KMS-11 (cell line): ENCODE data around the gene KLHL6.

Experiments used
- H2AFZ ChIP-seq: fragments of 200-600 bp; sonication (generic); 2 replicates; pipeline ENCODE4 v1.6.1; 2016; ENCODE audit warnings: antibody characterized with exemption, mixed run types, low read depth
- H3K27ac ChIP-seq: fragments of 200-600 bp; sonication (generic); 2 replicates; pipeline ENCODE4 v1.6.1; 2016; ENCODE audit warnings: mild to moderate bottlenecking, mixed run types
- H3K27me3 ChIP-seq: fragments of 200-600 bp; sonication (generic); 2 replicates; pipeline ENCODE4 v1.6.1; 2017; ENCODE audit warnings: mild to moderate bottlenecking, low read depth, mixed run types, moderate library complexity; ENCODE audit not compliant: insufficient read depth
- H3K36me3 ChIP-seq: fragments of 200-600 bp; sonication (generic); 2 replicates; pipeline ENCODE4 v1.6.1; 2017; ENCODE audit warnings: mild to moderate bottlenecking, mixed run types; ENCODE audit not compliant: insufficient read depth
- H3K4me1 ChIP-seq: fragments of 200-600 bp; sonication (generic); 2 replicates; pipeline ENCODE4 v1.6.1; 2016; ENCODE audit warnings: mild to moderate bottlenecking, low read depth, mixed run types; ENCODE audit not compliant: poor library complexity, severe bottlenecking
- H3K4me2 ChIP-seq: fragments of 200-600 bp; sonication (generic); 2 replicates; pipeline ENCODE4 v1.7.0; 2016; ENCODE audit warnings: mild to moderate bottlenecking, mixed run types
- H3K4me3 ChIP-seq: fragments of 200-600 bp; sonication (generic); IDR thresholded peaks from 2 replicates; pipeline ENCODE4 v1.6.1; 2017; ENCODE audit warnings: low read depth, low read length, mixed read lengths; ENCODE audit not compliant: insufficient read depth
- H3K79me2 ChIP-seq: fragments of 200-600 bp; sonication (generic); 2 replicates; pipeline ENCODE4 v1.6.1; 2016; ENCODE audit warnings: low read depth, mixed run types; ENCODE audit not compliant: insufficient read depth
- H3K9ac ChIP-seq: fragments of 200-600 bp; sonication (generic); 2 replicates; pipeline ENCODE4 v1.6.1; 2016; ENCODE audit warnings: mild to moderate bottlenecking, mixed run types
- H4K20me1 ChIP-seq: fragments of 200-600 bp; sonication (generic); 2 replicates; pipeline ENCODE4 v1.6.1; 2016; ENCODE audit warnings: mild to moderate bottlenecking, mixed run types; ENCODE audit not compliant: insufficient read depth
- CTCF ChIP-seq: fragments of 200-600 bp; sonication (generic); conservative IDR thresholded peaks from 2 replicates; pipeline ENCODE4 v1.6.1; 2017; ENCODE audit warnings: low read depth, mild to moderate bottlenecking, antibody characterized with exemption, low read length, moderate library complexity, mixed read lengths

The KLHL6 gene

GRCh38 chr3:183581496-183582155 lies 26.1 kb upstream of the KLHL6 start:
- no peaks in the 10 kb centered on the region for H4K20me1 ChIP-seq
- H3K36me3 ChIP-seq, result no peaks in the 10 kb centered on the region
- no peak overlapping the region for H3K4me3 ChIP-seq
- H2AFZ ChIP-seq, result no peak overlapping the region
- H3K27me3 ChIP-seq, result no peaks in the 10 kb centered on the region
- H3K79me2 ChIP-seq, result no peaks in the 10 kb centered on the region
- no peak for TF ChIP-seq CTCF
- no peak overlapping the region for H3K4me2 ChIP-seq
- no peak overlapping the region for H3K27ac ChIP-seq
- no peaks in the 10 kb centered on the region for H3K4me1 ChIP-seq
- no peak overlapping the region for H3K9ac ChIP-seq

DNA sequence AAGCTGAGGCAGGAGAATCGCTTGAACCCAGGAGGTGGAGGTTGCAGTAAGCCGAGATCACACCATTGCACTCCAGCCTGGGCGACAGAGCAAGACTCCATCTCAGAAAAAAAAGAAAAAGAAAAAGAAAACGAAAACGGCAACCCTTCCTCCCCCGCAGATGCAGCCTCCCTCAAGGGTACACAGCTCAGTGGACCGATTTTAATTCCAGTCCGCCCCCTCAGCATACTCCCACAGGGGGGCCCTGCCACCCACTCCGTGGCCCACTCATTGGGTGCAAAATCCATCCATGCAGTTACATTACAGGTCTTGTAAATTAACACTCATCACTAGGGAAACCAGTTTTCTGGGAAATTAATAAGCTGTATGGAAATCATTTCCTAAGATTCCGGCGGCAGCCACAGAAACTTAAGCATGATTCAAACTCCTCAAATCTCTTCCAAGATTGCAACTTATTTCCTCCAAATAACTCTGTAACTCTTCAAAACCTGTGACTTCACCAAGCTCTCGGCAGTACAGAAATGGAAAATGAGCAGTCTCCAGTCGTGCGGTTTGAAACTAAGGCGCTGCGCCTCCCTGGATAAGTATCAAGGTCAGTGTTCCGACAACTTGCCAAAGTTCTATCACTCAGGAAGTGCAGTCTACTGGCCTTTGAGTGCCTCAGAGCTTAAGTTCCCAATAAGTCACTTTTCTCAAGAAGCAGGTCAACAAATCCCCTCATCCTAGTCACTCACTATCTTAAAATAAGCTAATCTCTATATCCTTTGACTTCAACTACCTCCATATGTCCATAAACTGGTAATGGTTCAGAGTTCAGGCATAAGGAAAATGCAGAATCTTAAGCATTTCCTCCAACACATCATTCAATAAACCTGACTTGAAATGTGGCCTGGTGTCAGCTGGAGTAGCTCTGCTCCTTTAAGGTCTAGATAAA lies 24.7 kb upstream of the KLHL6 start:
- Histone ChIP-seq H3K4me1 (no peaks in the 10 kb centered on the region), H4K20me1 (no peaks in the 10 kb centered on the region), H3K36me3 (no peaks in the 10 kb centered on the region), H3K4me3 (no peak overlapping the region), H2AFZ (no peak overlapping the region), H3K79me2 (no peaks in the 10 kb centered on the region), H3K9ac (no peak overlapping the region), H3K4me2 (no peak overlapping the region), H3K27ac (no peak overlapping the region), H3K27me3 (no peaks in the 10 kb centered on the region)
- TF ChIP-seq CTCF, result no peak

GRCh38 chr3:183578179-183578578 lies 22.7 kb upstream of the KLHL6 start:
- Histone ChIP-seq H3K36me3 (no peaks in the 10 kb centered on the region), H3K4me1 (no peaks in the 10 kb centered on the region), H3K4me2 (no peak overlapping the region), H2AFZ (no peak overlapping the region), H3K79me2 (no peaks in the 10 kb centered on the region), H3K27ac (no peak overlapping the region), H3K27me3 (no peaks in the 10 kb centered on the region), H3K9ac (no peak overlapping the region), H4K20me1 (no peaks in the 10 kb centered on the region), H3K4me3 (no peak overlapping the region)
- TF ChIP-seq CTCF, result no peak

- no peak overlapping the region for H3K9ac ChIP-seq
- no peaks in the 10 kb centered on the region for H3K4me1 ChIP-seq
Measured at GRCh38 chr3:183577346-183577745, 21.8 kb upstream of the KLHL6 start.

More at GRCh38 chr3:183577346-183577745, 21.8 kb upstream of the KLHL6 start:
- no peak overlapping the region for H2AFZ ChIP-seq
- H3K4me3 ChIP-seq, result no peak overlapping the region
- H3K79me2 ChIP-seq, result no peaks in the 10 kb centered on the region
- no peak overlapping the region for H3K27ac ChIP-seq
- no peaks in the 10 kb centered on the region for H3K36me3 ChIP-seq
- TF ChIP-seq CTCF, result no peak
- no peaks in the 10 kb centered on the region for H3K27me3 ChIP-seq
- H4K20me1 ChIP-seq, result no peaks in the 10 kb centered on the region
- H3K4me2 ChIP-seq, result no peak overlapping the region
